Activated effector memory CD4-positive, alpha-beta T cell treated with Interleukin-2 at 50 U/mL for 16 hours (primary cell): ENCODE data around the gene CD101.
A peak's percentile ranks its signal among the peaks of the same experiment; 100 is the strongest.

Experiments
- DNase-seq: peaks from one replicate; pipeline ENCODE4 v3.0.0-alpha.2; 2020

Gene CD101

DNA sequence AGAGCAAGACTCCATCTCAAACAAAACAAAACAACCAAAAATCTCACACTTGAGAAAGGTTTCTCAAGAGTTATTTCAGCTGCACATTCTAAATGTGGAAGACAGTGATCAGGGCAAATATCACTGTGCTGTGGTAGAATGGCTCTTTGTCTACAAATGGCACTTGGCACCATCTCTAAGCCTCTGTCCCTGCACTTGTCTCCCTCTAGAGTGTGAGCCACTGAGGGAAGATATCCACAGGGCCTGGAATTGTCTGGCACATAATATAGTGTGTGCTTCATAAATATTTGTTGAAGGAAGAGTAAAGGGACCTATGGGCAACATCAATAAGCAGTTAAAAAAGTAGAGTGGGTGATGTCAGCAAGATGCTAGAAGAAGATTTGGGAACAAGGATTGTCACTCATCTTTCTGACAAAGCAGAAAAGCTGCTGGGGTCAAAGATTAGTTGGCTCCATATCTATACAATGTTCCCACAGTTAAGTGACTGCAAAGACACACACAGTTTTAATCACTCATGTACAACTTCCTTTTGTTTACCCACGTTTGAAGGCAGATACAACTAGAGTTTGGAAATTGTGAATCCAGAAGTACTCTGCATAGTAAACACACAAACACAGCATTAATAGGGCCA is 19.1 kb downstream of the CD101 start:
- no peak for DNase-seq

- no peak for DNase-seq
Measured at GRCh38 chr1:117022114-117022513, 20.6 kb downstream of the CD101 start.

- DNase-seq: no peak
Measured at GRCh38 chr1:117025568-117025967, 24.0 kb downstream of the CD101 start.

GRCh38 chr1:117026361-117026760 is 24.8 kb downstream of the CD101 start:
- DNase-seq: no peak

DNA sequence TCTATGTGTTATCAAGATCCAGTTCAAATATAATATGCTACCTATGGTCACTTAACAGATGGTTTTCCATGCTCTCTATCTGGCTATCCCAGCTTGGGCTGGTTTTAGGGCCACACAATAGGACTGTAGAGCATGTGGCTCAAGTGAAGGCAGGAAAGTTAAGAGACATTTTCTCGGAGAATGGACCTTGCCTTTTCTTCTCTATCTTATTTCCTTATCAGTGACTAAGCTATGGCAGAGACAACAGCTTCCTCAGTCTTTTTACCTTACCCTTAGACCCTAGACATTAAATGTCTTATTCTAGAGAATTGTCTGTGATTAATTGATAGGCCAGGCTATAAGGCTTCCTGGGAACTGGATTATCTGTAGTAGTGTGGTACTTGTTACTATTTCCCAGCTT is 28.1 kb downstream of the CD101 start:
- DNase-seq: no peak

- DNase-seq: no peak
Measured at GRCh38 chr1:117030271-117030877, 28.8 kb downstream of the CD101 start.

- no peak for DNase-seq
Measured at GRCh38 chr1:117032266-117032665, 30.7 kb downstream of the CD101 start.

GRCh38 chr1:117032681-117033539 is 31.4 kb downstream of the CD101 start:
- no peak for DNase-seq

DNA sequence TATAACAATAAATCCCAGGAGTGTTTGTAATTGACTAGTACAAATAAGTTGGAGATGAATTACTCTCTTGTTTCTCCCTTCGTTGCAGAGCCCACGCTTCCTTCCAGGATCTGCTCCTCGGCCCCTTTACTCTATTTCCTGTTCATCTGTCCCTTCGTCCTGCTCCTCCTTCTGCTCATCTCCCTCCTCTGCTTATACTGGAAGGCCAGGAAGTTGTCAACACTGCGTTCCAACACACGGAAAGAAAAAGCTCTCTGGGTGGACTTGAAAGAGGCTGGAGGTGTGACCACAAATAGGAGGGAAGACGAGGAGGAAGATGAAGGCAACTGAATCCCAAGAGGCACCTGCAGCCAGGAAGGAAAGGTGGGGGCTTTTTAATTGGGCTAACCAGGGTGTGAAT is 32.2 kb downstream of the CD101 start:
- no peak for DNase-seq

- no peak for DNase-seq
Measured at GRCh38 chr1:117034791-117035290, 33.3 kb downstream of the CD101 start.

GRCh38 chr1:117036018-117036461 is 34.5 kb downstream of the CD101 start:
- DNase-seq: no peak

DNA sequence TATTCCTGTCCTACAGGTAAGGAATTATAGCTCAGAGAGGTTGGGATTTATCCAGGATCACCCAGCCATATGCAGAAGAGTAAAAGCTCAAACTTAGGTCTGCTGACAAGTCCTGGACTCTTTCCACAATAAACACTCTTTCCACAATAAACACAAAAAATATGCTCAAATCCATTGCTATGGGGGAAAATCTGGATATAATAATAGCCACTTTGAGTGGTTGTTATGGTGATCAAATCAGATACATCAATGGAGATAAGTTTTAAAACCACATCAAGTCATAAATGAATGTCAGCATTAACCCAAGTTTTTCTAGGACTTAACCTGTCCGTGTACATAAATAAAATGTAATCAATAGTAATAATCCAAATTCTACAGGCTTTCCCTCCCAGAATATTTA is 36.2 kb downstream of the CD101 start:
- no peak for DNase-seq

DNA sequence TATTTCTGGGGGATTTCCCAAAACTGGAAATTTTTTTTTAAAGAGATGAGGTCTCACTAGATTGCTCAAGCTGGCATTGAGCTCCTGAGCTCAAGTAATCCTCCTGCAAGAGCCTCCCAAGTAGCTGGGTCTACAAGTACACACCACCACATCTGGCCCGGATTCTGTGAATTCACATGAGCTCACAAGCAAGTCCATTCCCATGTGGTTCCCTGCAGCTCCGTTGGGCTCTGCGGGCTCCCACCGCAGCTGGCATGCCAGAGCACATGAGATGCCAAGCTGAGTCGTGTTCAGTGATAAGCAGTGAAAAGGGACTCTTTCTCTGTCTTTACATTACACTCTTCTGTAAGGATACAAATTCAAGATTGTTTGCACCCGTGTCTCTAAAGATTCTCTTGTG is 36.7 kb downstream of the CD101 start:
- no peak for DNase-seq

DNA sequence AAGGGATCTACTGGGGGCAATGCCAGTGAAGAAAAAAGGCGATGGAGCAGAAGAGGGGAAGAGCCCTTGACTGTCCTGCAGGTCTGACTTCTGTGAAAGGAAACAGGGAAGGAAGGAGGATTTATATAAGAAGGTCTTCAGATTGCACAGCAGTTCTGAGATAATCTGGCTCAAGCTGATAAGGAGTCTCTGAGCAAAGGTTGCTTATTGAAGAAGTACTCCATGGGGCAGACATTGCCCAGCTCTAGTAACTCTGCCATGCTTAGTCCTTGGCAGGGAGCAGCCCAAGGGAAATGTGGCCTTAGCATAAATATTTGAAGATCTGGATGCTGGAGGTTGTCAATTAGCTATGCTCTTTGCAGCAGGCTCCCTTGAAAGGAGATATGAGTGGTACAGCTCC is 42.7 kb downstream of the CD101 start:
- no peak for DNase-seq

DNA sequence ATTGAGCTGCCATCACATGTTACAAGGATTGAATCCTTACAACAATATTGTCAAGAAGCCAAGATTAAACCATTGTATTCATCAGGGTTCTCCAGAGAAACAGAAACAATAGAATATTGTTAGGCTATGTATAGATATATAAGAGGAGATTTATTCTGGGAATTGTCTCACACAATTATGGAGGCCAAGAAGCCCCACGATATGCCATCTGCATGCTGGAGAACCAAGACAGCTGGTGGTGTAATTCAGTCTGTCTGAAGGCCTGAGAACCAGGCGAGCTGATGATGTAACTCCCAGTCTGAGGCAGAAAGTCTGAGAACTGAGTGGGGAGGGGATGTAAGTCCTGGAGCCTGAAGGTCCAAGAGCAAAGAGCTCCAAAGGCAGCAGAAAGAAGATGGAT is 44.1 kb downstream of the CD101 start:
- DNase-seq: no peak

GRCh38 chr1:117046781-117047180 is 45.2 kb downstream of the CD101 start:
- DNase-seq: no peak

DNA sequence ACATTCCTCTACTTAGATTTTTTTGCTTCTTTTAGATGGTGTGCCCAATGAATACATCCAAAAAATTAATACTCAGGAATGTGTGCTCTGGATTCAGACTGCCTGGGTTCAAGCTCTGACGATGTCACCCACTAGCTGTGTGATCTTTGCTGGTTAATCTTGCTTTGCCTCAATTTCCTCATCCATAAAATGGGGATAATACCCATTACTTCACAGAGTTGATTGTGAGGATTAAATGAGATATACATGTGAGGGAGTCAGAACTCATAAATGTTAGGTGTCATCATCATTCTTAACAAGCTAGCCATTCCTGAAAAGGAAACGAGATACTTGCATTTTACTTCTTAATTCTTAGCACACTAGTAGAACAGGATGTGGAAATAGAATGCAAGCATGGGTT is 45.7 kb downstream of the CD101 start:
- DNase-seq: no peak

GRCh38 chr1:117049857-117050256 is 48.3 kb downstream of the CD101 start:
- DNase-seq: no peak

GRCh38 chr1:117051224-117052064 is 49.9 kb downstream of the CD101 start:
- peak; percentile 20 for DNase-seq

- DNase-seq: no peak
Measured at GRCh38 chr1:117054068-117054467, 52.5 kb downstream of the CD101 start.

GRCh38 chr1:117058810-117059209 is 57.2 kb downstream of the CD101 start:
- no peak for DNase-seq

GRCh38 chr1:117059334-117059677 is 57.7 kb downstream of the CD101 start:
- DNase-seq: peak; percentile 59
